ENCODE measurements around the gene DGKE. TPM values are rescaled to one million over a fixed set of nuclear protein-coding genes. Genes with fewer than 3 reads are reported as not detected.

Gene DGKE
- total RNA-seq, 2 experiments from 2014 or later, result 20.0 to 22.3 TPM

- Mint-ChIP-seq H3K9me3 (no peaks in the 10 kb centered on the region), H3K36me3 (ENCODE audit: low read depth) (peaks cover 50% of the 10 kb centered on the region), H3K4me3 (no peak overlapping the region), H3K4me1 (ENCODE audit: low read depth) (peaks cover 21% of the 10 kb centered on the region), H3K27me3 (no peaks in the 10 kb centered on the region), H3K27ac (no peak overlapping the region)
- no peak for TF ChIP-seq CTCF (IDR thresholded peaks at IDR 0.05)
- H3K9me3 ChIP-seq (ENCODE audit: control insufficient read depth in 1 of 2, insufficient read depth in 1 of 2, low read length in 2 of 2), result no peaks in the 10 kb centered on the region
- H3K36me3 ChIP-seq (ENCODE audit: insufficient read depth, low read length), result peaks cover 13% of the 10 kb centered on the region
- H3K27me3 ChIP-seq (ENCODE audit: control insufficient read depth in 1 of 2, insufficient read depth in 2 of 2, low read length in 2 of 2), result no peaks in the 10 kb centered on the region
- intact Hi-C loops (cut with DNase I, micrococcal nuclease), result no loop called here
- no peak for DNase-seq
- CTCF ChIA-PET, result no interaction called here
- no peak overlapping the region for H3K4me3 ChIP-seq (ENCODE audit: low read length)
- H3K27ac ChIP-seq (ENCODE audit: low read depth in 1 of 2, low read length in 2 of 2), result no peak overlapping the region
- POLR2A ChIA-PET, result interaction anchor here (1.0 kb wide), 1 partner anchor 87 kb away, joined by 3 read pairs; the partner anchor contains the start of gene TRIM25
- H3K4me1 ChIP-seq (ENCODE audit: insufficient read depth, low read length), result peaks cover 12% of the 10 kb centered on the region
- ATAC-seq (ENCODE audit: poor library complexity), result no peak
Observed at GRCh38 chr17:56826611-56827414, 7.1 kb upstream of the DGKE start.

GRCh38 chr17:56830726-56831368, 3.1 kb upstream of the DGKE start:
- no peaks in the 10 kb centered on the region for H3K27me3 ChIP-seq (ENCODE audit: control insufficient read depth in 1 of 2, insufficient read depth in 2 of 2, low read length in 2 of 2)
- no peaks in the 10 kb centered on the region for H3K9me3 ChIP-seq (ENCODE audit: control insufficient read depth in 1 of 2, insufficient read depth in 1 of 2, low read length in 2 of 2)
- no peaks in the 10 kb centered on the region for H3K27me3 Mint-ChIP-seq
- DNase-seq, result no peak
- no peaks in the 10 kb centered on the region for H3K9me3 Mint-ChIP-seq
- peak overlapping the region; percentile 12 for H3K27ac Mint-ChIP-seq
- H3K4me3 ChIP-seq (ENCODE audit: low read length), result no peak overlapping the region
- ATAC-seq (ENCODE audit: poor library complexity), result no peak
- POLR2A ChIA-PET, result no interaction called here
- peak overlapping the region; percentile 89 for H3K4me3 Mint-ChIP-seq
- H3K27ac ChIP-seq (ENCODE audit: low read depth in 1 of 2, low read length in 2 of 2), result no peak overlapping the region
- TF ChIP-seq CTCF (IDR thresholded peaks at IDR 0.05), result no peak
- intact Hi-C loops (cut with DNase I, micrococcal nuclease), result loop anchor here (5.0 to 10.0 kb wide), 4 partner anchors 1174 to 1686 kb away; partner anchors contain the start of genes MTMR4 (in 1 of the 2) and SRSF1 (in 1 of the 2)
- peaks cover 53% of the 10 kb centered on the region for H3K36me3 Mint-ChIP-seq (ENCODE audit: low read depth)
- peaks cover 37% of the 10 kb centered on the region for H3K4me1 ChIP-seq (ENCODE audit: insufficient read depth, low read length)
- H3K36me3 ChIP-seq (ENCODE audit: insufficient read depth, low read length), result peaks cover 13% of the 10 kb centered on the region
- H3K4me1 Mint-ChIP-seq (ENCODE audit: low read depth), result peaks cover 39% of the 10 kb centered on the region
- CTCF ChIA-PET, result interaction anchor here (2.2 kb wide), 1 partner anchor 11 kb away, joined by 6 read pairs; no protein-coding TSS in a partner anchor

- H3K4me1 Mint-ChIP-seq (ENCODE audit: low read depth), result peaks cover 44% of the 10 kb centered on the region
- no peak for DNase-seq
- no peak overlapping the region for H3K4me3 ChIP-seq (ENCODE audit: low read length)
- no peaks in the 10 kb centered on the region for H3K9me3 Mint-ChIP-seq
- TF ChIP-seq CTCF (IDR thresholded peaks at IDR 0.05), result no peak
- ATAC-seq (ENCODE audit: poor library complexity), result no peak
- ChIA-PET POLR2A (no interaction called here), CTCF (interaction anchor here (2.5 kb wide), 1 partner anchor 51 kb away, joined by 8 read pairs; no protein-coding TSS in a partner anchor)
- no peak overlapping the region for H3K27ac ChIP-seq (ENCODE audit: low read depth in 1 of 2, low read length in 2 of 2)
- H3K9me3 ChIP-seq (ENCODE audit: control insufficient read depth in 1 of 2, insufficient read depth in 1 of 2, low read length in 2 of 2), result no peaks in the 10 kb centered on the region
- H3K27me3 Mint-ChIP-seq, result no peaks in the 10 kb centered on the region
- intact Hi-C loops (cut with DNase I, micrococcal nuclease), result loop anchor here (2.0 to 10.0 kb wide), 5 partner anchors 13 to 1686 kb away; partner anchors contain the start of genes MTMR4 (in 1 of the 2) and SRSF1 (in 1 of the 2)
- H3K4me1 ChIP-seq (ENCODE audit: insufficient read depth, low read length), result peaks cover 39% of the 10 kb centered on the region
- H3K27me3 ChIP-seq (ENCODE audit: control insufficient read depth in 1 of 2, insufficient read depth in 2 of 2, low read length in 2 of 2), result no peaks in the 10 kb centered on the region
- peaks cover 53% of the 10 kb centered on the region for H3K36me3 Mint-ChIP-seq (ENCODE audit: low read depth)
- H3K27ac Mint-ChIP-seq, result peak overlapping the region; percentile 12
- H3K36me3 ChIP-seq (ENCODE audit: insufficient read depth, low read length), result peaks cover 13% of the 10 kb centered on the region
- peak overlapping the region; percentile 89 for H3K4me3 Mint-ChIP-seq
Observed at GRCh38 chr17:56831369-56832095, 2.4 kb upstream of the DGKE start.
